Heart right ventricle (tissue), 16 donors: ENCODE measurements around the gene C4B. TPM values are rescaled to one million over a fixed set of nuclear protein-coding genes. Genes with fewer than 3 reads are reported as not detected.
A peak's percentile ranks its signal among the peaks of the same experiment; 100 is the strongest.
"Not testable (repeated sequence)": the region's sequence is repeated elsewhere in the genome, so short reads cannot be mapped to it uniquely, and the experiment has no call there.

Experiments
- ATAC-seq, 8 donors: fragments of 200-7000 bp; cut with Tn5 transposase; one replicate each; pipeline ENCODE4 v1.9.1; 2020; ENCODE audit warnings: mild to moderate bottlenecking in 8 of 8, moderate library complexity in 8 of 8, moderate number of reproducible peaks in 1 of 8
- DNase-seq, 2 donors: peaks; one replicate each; pipeline ENCODE4 v3.0.0-alpha.2; 2020
- H3K27ac ChIP-seq, 10 donors: fragments of 200-600 bp; sonication (generic) in 2 of 10; one replicate each; pipeline versions ENCODE4 v1.5.0 to v1.8.0; 2020 to 2022; ENCODE audit warnings: mild to moderate bottlenecking in 3 of 10
- H3K27me3 ChIP-seq, 7 donors: fragments of 200-600 bp; one replicate each; pipeline ENCODE4 v1.8.0; 2021 to 2022; ENCODE audit warnings: mild to moderate bottlenecking in 2 of 7
- H3K36me3 ChIP-seq, 9 donors: fragments of 200-600 bp; sonication (generic) in 1 of 9; one replicate each; pipeline versions ENCODE4 v1.5.0 to v1.8.0; 2020 to 2022; ENCODE audit warnings: mild to moderate bottlenecking in 2 of 9
- H3K4me1 ChIP-seq, 9 donors: fragments of 200-600 bp; sonication (generic) in 1 of 9; one replicate each; pipeline versions ENCODE4 v1.5.0 to v1.8.0; 2020 to 2022; ENCODE audit warnings: mild to moderate bottlenecking in 4 of 9
- H3K4me3 ChIP-seq, 10 donors: fragments of 200-600 bp; sonication (generic) in 2 of 10; one replicate each; pipeline versions ENCODE4 v1.5.0 to v1.8.0; 2020 to 2022; ENCODE audit warnings: mild to moderate bottlenecking in 7 of 10, moderate library complexity in 2 of 10
- H3K9me3 ChIP-seq, 11 donors: fragments of 200-600 bp in 10 of 11; sonication (generic) in 2 of 11; one replicate each; pipeline versions ENCODE4 v1.5.0 to v1.8.0; 2013 to 2022; ENCODE audit warnings: mild to moderate bottlenecking in 2 of 11, control low read depth in 1 of 11, moderate library complexity in 1 of 11
- WGBS, 2 donors: extraction: QIAGEN DNeasy Blood & Tissue Kit; methylation state at CpG; one replicate each; pipeline ENCODE4 v1.1.7; 2013; ENCODE audit warnings: inconsistent platforms in 1 of 2; 5-methylcytosine and 5-hydroxymethylcytosine counted together
- intact Hi-C, 10 donors: fragments of 100-400 bp; cut with DNase I; formaldehyde crosslinking; loops; one replicate each; pipeline versions ENCODE4 v1.11.1 to v1.14.2; 2022
- polyA plus RNA-seq, 2 donors: library from polyadenylated mRNA; stranded (reverse); fragments of 200-250 nt; gene quantifications; one replicate each; pipeline ENCODE4 v1.2.3, GENCODE V29; 2013
- total RNA-seq, 10 donors: library from RNA; stranded (reverse); fragmentation: NEBNext Ultra II Directional in 3 of 10; extraction: Animal tissue kit (Norgen Biotek cat#: 25700) in 3 of 10; gene quantifications; one replicate each; pipeline versions ENCODE4 v1.2.1 to v1.2.4, GENCODE V29; 2021 to 2023
- donor health status: Arrhythmogenic right ventricular cardiomyopathy.
- donor health status: ischemic (EF 13 %, LVEDD 7.1; RV severe dilation, severe dysfunction).
- donor health status: healthy with polysubstance abuse.
- donor health status: DM: no; HTN: yes; CAD: no.
- donor health status: DM: no; HTN: no; CAD: no.
- donor health status: ischemic (EF 25% LVEDD 6.9; RV normal size, moderate dysfunction).
- donor health status: ischemic (EF 25% LVEDD 5.7; RV mildly dilated, moderate dysfunction).
- donor health status: healthy.
- donor health status: DM: yes; HTN: yes; CAD: no.
- donor health status: Ischemic cardiomyopathy.
- donor health status: ischemic (EF 35%, LVEDD 5.7; RV mildly dilated, moderate dysfunction).
- donor health status: nonischemic (EF 11% LVEDD 7.7; RV severe dilation, severe dysfunction).
- donor health status: DM: yes; HTN: yes; CAD: no.
- donor health status: PGD.
- donor health status: ischemic (EF 29% LVEDD 5.4; RV normal size, mild dysfunction).
- donor health status: nonischemic (EF 23%, LVEDD 6.1; RV moderate dilation, normal function).

The C4B gene
- total and polyA plus RNA-seq, 12 donors: 32.6 to 357 (median 60.3) TPM

- DNase-seq, H3K27ac ChIP-seq, H3K27me3 ChIP-seq, ATAC-seq, H3K36me3 ChIP-seq, H3K9me3 ChIP-seq, intact Hi-C loops, H3K4me1 ChIP-seq, H3K4me3 ChIP-seq: not testable (repeated sequence)
- WGBS, 2 donors: 71 to 73% methylated on average over 8 to 9 of the region's 13 CpGs
These were observed 9.6 kb upstream of the C4B start for GRCh38 chr6:32004864-32005537.

GRCh38 chr6:32005538-32005880, 9.1 kb upstream of the C4B start:
- H3K4me3 ChIP-seq, H3K9me3 ChIP-seq, H3K27me3 ChIP-seq, H3K36me3 ChIP-seq, ATAC-seq, intact Hi-C loops, H3K4me1 ChIP-seq, H3K27ac ChIP-seq: not testable (repeated sequence)
- 69 to 73% methylated on average over 8 of the region's 9 CpGs for WGBS, 2 donors
- DNase-seq: peak in 1 of 2 donors; percentile 13

- H3K27me3 ChIP-seq, H3K4me3 ChIP-seq, H3K9me3 ChIP-seq, intact Hi-C loops, H3K4me1 ChIP-seq, H3K36me3 ChIP-seq, ATAC-seq, H3K27ac ChIP-seq: not testable (repeated sequence)
- WGBS, 2 donors: 72 to 74% methylated on average over 8 of the region's 8 CpGs
- peak in 1 of 2 donors; percentile 1 for DNase-seq
These were observed 8.5 kb upstream of the C4B start for GRCh38 chr6:32005991-32006529.

GRCh38 chr6:32007086-32007485, 7.5 kb upstream of the C4B start:
- H3K36me3 ChIP-seq, H3K4me3 ChIP-seq, H3K4me1 ChIP-seq, ATAC-seq, H3K27me3 ChIP-seq, H3K27ac ChIP-seq, DNase-seq, H3K9me3 ChIP-seq, intact Hi-C loops: not testable (repeated sequence)
- 67 to 87% methylated on average over 9 to 11 of the region's 12 CpGs for WGBS, 2 donors

- H3K27ac ChIP-seq, H3K9me3 ChIP-seq, DNase-seq, ATAC-seq, intact Hi-C loops, H3K36me3 ChIP-seq, H3K4me1 ChIP-seq, H3K4me3 ChIP-seq, H3K27me3 ChIP-seq: not testable (repeated sequence)
- no CpG with 5 or more reads among the region's 24 CpGs for WGBS, 2 donors
These were observed 6.6 kb upstream of the C4B start for GRCh38 chr6:32008037-32008436.

GRCh38 chr6:32008616-32009015, 6.0 kb upstream of the C4B start:
- peak in 1 of 2 donors; percentile 1 for DNase-seq
- H3K27ac ChIP-seq, ATAC-seq, H3K4me1 ChIP-seq, H3K9me3 ChIP-seq, H3K4me3 ChIP-seq, intact Hi-C loops, H3K36me3 ChIP-seq, H3K27me3 ChIP-seq: not testable (repeated sequence)
- WGBS, 2 donors: 63 to 64% methylated on average over 7 to 8 of the region's 12 CpGs

GRCh38 chr6:32009537-32009936, 5.1 kb upstream of the C4B start:
- H3K27ac ChIP-seq, H3K9me3 ChIP-seq, H3K4me1 ChIP-seq, DNase-seq, H3K4me3 ChIP-seq, ATAC-seq, intact Hi-C loops, H3K36me3 ChIP-seq, H3K27me3 ChIP-seq: not testable (repeated sequence)
- 86 to 96% methylated on average over 2 to 10 of the region's 12 CpGs for WGBS, 2 donors

GRCh38 chr6:32010856-32011530, 3.6 kb upstream of the C4B start:
- H3K4me3 ChIP-seq, ATAC-seq, H3K36me3 ChIP-seq, H3K27ac ChIP-seq, H3K9me3 ChIP-seq, H3K27me3 ChIP-seq, intact Hi-C loops, H3K4me1 ChIP-seq: not testable (repeated sequence)
- peak in 1 of 2 donors; percentile 2 for DNase-seq
- WGBS, 2 donors: 76% methylated on average over 13 to 17 of the region's 27 CpGs

GRCh38 chr6:32012941-32013617, 1.5 kb upstream of the C4B start:
- DNase-seq: not testable (repeated sequence)

GRCh38 chr6:32013738-32014137, 857 bp upstream of the C4B start:
- DNase-seq, H3K27me3 ChIP-seq, intact Hi-C loops, H3K27ac ChIP-seq, H3K4me1 ChIP-seq, H3K4me3 ChIP-seq, H3K36me3 ChIP-seq, ATAC-seq, H3K9me3 ChIP-seq: not testable (repeated sequence)
- no CpG with 5 or more reads among the region's 5 CpGs for WGBS, 2 donors

More at GRCh38 chr6:32012941-32013617, 1.5 kb upstream of the C4B start:
- H3K4me1 ChIP-seq, H3K9me3 ChIP-seq, H3K27ac ChIP-seq, H3K27me3 ChIP-seq, H3K4me3 ChIP-seq, H3K36me3 ChIP-seq, intact Hi-C loops: not testable (repeated sequence)
- 78 to 82% methylated on average over 14 to 15 of the region's 17 CpGs for WGBS, 2 donors
- peak in 2 of 8 donors; percentile 19 to 20 for ATAC-seq

GRCh38 chr6:32022100-32022499, 7.5 kb downstream of the C4B start:
- H3K27ac ChIP-seq, intact Hi-C loops, H3K36me3 ChIP-seq, H3K4me3 ChIP-seq, H3K4me1 ChIP-seq, H3K27me3 ChIP-seq, ATAC-seq, H3K9me3 ChIP-seq, DNase-seq: not testable (repeated sequence)
- WGBS, 2 donors: no CpG with 5 or more reads among the region's 10 CpGs
